ENCODE measurements around the gene DEGS2. TPM values are rescaled to one million over a fixed set of nuclear protein-coding genes. Genes with fewer than 3 reads are reported as not detected.
A peak's percentile ranks its signal among the peaks of the same experiment; 100 is the strongest.

The DEGS2 gene
- polyA plus RNA-seq, 2 of the 4 experiments (the other 2 are of a cell fraction) = 0.93 to 2.3 TPM

DNA sequence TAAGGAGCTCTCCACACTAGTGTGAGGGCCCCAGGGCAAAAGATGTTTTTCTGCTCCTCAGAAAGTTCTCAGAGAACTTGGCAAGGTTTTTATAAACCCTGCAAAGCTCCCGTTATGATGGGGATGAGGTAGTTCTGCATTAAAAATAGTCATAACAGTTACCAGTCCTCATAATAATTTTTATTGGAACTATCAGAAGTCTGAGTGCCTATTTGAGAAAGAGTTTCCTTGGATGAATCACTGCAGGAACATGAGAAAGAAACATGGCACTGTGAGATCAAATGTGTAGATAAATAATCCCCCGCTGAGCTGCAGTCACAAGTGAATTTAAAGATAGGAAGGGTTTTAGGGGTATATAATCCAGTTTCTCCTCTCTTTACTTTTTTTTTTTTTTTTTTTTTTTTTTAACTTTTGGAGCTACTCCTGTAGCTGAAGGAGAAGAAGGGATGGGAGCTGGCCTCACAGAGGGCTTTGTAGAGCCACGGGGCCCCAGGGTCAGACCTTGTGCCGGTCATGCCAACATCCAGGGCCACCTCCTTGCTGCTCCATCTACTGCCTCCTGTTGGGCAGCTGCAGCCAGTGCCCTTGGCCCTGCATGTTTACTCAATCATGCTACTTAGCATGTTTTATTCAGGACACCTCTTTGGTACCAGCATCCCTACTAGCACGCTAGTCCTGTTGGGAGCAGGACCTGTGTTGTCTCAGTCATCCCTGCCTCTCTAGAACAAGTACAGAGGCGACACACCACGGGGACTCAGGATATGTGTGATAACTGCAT lies 54.7 kb downstream of the DEGS2 start (continued):
- TF ChIP-seq ATOH8 (CRISPR knock-in tag; IDR thresholded peaks at IDR 0.05; ENCODE audit: low read depth) (no peak), ZNF302 (CRISPR knock-in tag; IDR thresholded peaks at IDR 0.05) (no peak), HOXA7 (CRISPR knock-in tag; IDR thresholded peaks at IDR 0.05) (no peak), POLR2A (IDR thresholded peaks at IDR 0.05; ENCODE audit: low read length) (no peak), RAD21 (conservative IDR thresholded peaks at IDR 0.05 in 1 of 2, IDR thresholded peaks at IDR 0.05 in 1 of 2) (no peak), GATA3 (IDR thresholded peaks at IDR 0.05; ENCODE audit: borderline replicate concordance) (peak; percentile 25; the same call in 1 of the 2 replicates)

GRCh38 chr14:100104006-100104352 lies 55.5 kb downstream of the DEGS2 start:
- ATAC-seq (no peak), FAIRE-seq (no peak), DNase-seq (ENCODE audit: low read depth in 1 of 2, low spot score in 1 of 2) (no peak)
- peak overlapping the region; percentile 48 for H3K4me2 ChIP-seq
- CTCF ChIA-PET = interaction anchor here (0.6 to 10.1 kb wide), 7 partner anchors 8 to 388 kb away, joined by 3 to 173 read pairs (median 4); no protein-coding TSS in a partner anchor
- WGBS (ENCODE audit: missing lambda C conversion rate) = 86% methylated on average over 4 of the region's 4 CpGs
- TF ChIP-seq FOSL2 (IDR thresholded peaks at IDR 0.05) = no peak
- no peak for TF ChIP-seq FOSL2 (CRISPR knock-in tag; IDR thresholded peaks at IDR 0.05)
- TF ChIP-seq MAZ (IDR thresholded peaks at IDR 0.05; ENCODE audit: borderline replicate concordance, low read depth, low read length) = no peak
- TF ChIP-seq SMC3 (IDR thresholded peaks at IDR 0.05) = no peak
- no peak for TF ChIP-seq ZC3H11A (IDR thresholded peaks at IDR 0.05)
- TF ChIP-seq JUNB (IDR thresholded peaks at IDR 0.05) = no peak
- TF ChIP-seq ELK1 (IDR thresholded peaks at IDR 0.05; ENCODE audit: low read depth, low read length) = no peak
- TF ChIP-seq, protein P1, sequence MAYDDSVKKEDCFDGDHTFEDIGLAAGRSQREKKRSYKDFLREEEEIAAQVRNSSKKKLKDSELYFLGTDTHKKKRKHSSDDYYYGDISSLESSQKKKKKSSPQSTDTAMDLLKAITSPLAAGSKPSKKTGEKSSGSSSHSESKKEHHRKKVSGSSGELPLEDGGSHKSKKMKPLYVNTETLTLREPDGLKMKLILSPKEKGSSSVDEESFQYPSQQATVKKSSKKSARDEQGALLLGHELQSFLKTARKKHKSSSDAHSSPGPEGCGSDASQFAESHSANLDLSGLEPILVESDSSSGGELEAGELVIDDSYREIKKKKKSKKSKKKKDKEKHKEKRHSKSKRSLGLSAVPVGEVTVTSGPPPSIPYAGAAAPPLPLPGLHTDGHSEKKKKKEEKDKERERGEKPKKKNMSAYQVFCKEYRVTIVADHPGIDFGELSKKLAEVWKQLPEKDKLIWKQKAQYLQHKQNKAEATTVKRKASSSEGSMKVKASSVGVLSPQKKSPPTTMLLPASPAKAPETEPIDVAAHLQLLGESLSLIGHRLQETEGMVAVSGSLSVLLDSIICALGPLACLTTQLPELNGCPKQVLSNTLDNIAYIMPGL (CRISPR knock-in tag; IDR thresholded peaks at IDR 0.05; ENCODE audit: borderline replicate concordance) = no peak
- TF ChIP-seq, protein P2, sequence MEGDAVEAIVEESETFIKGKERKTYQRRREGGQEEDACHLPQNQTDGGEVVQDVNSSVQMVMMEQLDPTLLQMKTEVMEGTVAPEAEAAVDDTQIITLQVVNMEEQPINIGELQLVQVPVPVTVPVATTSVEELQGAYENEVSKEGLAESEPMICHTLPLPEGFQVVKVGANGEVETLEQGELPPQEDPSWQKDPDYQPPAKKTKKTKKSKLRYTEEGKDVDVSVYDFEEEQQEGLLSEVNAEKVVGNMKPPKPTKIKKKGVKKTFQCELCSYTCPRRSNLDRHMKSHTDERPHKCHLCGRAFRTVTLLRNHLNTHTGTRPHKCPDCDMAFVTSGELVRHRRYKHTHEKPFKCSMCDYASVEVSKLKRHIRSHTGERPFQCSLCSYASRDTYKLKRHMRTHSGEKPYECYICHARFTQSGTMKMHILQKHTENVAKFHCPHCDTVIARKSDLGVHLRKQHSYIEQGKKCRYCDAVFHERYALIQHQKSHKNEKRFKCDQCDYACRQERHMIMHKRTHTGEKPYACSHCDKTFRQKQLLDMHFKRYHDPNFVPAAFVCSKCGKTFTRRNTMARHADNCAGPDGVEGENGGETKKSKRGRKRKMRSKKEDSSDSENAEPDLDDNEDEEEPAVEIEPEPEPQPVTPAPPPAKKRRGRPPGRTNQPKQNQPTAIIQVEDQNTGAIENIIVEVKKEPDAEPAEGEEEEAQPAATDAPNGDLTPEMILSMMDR (IDR thresholded peaks at IDR 0.05) = no peak
- no peak overlapping the region for H3K4me3 ChIP-seq
- peak overlapping the region; percentile 33 to 41; a peak in 4 of 6 replicates for H3K27ac ChIP-seq
- H3K4me1 ChIP-seq = peaks cover 29% of the 10 kb centered on the region
- H3K9me3 ChIP-seq = no peaks in the 10 kb centered on the region
- POLR2A ChIA-PET = no interaction called here

GRCh38 chr14:100103250-100104005 lies 56.0 kb downstream of the DEGS2 start:
- H3K27ac ChIP-seq = peak overlapping the region in 1 of 2 experiments; percentile 43; a peak in 2 of 6 replicates
- no peak for FAIRE-seq
- peaks cover 27% of the 10 kb centered on the region for H3K4me1 ChIP-seq
- no peak overlapping the region for H3K4me2 ChIP-seq
- ChIA-PET CTCF (interaction anchor here (0.7 to 10.1 kb wide), 10 partner anchors 9 to 388 kb away, joined by 3 to 173 read pairs (median 3); no protein-coding TSS in a partner anchor), POLR2A (no interaction called here)
- TF ChIP-seq HDAC2 (IDR thresholded peaks at IDR 0.05) (no peak), NR3C1 (IDR thresholded peaks at IDR 0.05) (no peak), FOXS1 (CRISPR knock-in tag; IDR thresholded peaks at IDR 0.05) (no peak), MAZ (IDR thresholded peaks at IDR 0.05; ENCODE audit: borderline replicate concordance, low read depth, low read length) (no peak), EHMT2 (IDR thresholded peaks at IDR 0.05; ENCODE audit: low read depth) (no peak), HOXA7 (CRISPR knock-in tag; IDR thresholded peaks at IDR 0.05) (no peak), RCOR1 (IDR thresholded peaks at IDR 0.05; ENCODE audit: low read depth, low read length) (no peak), FOSB (CRISPR knock-in tag; IDR thresholded peaks at IDR 0.05) (no peak), GATA3 (IDR thresholded peaks at IDR 0.05; ENCODE audit: borderline replicate concordance) (no peak), NPAS2 (CRISPR knock-in tag; IDR thresholded peaks at IDR 0.05; ENCODE audit: borderline replicate concordance) (no peak), ZFP36 (IDR thresholded peaks at IDR 0.05; ENCODE audit: borderline replicate concordance, partially characterized antibody) (no peak), PHF8 (IDR thresholded peaks at IDR 0.05; ENCODE audit: borderline replicate concordance, low read depth) (no peak)
- no peak for DNase-seq (ENCODE audit: low read depth in 1 of 2, low spot score in 1 of 2)
- WGBS (ENCODE audit: missing lambda C conversion rate) = 76% methylated on average over 10 of the region's 10 CpGs
- ATAC-seq = no peak
- H3K9me3 ChIP-seq = no peaks in the 10 kb centered on the region
- H3K4me3 ChIP-seq = no peak overlapping the region

Measured in A549 (cell line).